ENCODE data around the gene LAPTM5. TPM values are rescaled to one million over a fixed set of nuclear protein-coding genes. Genes with fewer than 3 reads are reported as not detected.

The LAPTM5 gene
- total RNA-seq, 1 donor from 2014 or later = 0.56 TPM

GRCh38 chr1:30684881-30685795 lies 72.4 kb downstream of the LAPTM5 start:
- H3K27ac Mint-ChIP-seq (ENCODE audit: unreplicated experiment) = no peak overlapping the region
- H3K9me3 Mint-ChIP-seq (ENCODE audit: unreplicated experiment) = peaks cover 7% of the 10 kb centered on the region
- TF ChIP-seq CTCF (IDR thresholded peaks at IDR 0.05; ENCODE audit: partially characterized antibody, unreplicated experiment) = no peak
- H3K4me1 Mint-ChIP-seq (ENCODE audit: low read depth, unreplicated experiment) = peaks cover 9% of the 10 kb centered on the region
- no peaks in the 10 kb centered on the region for H3K36me3 Mint-ChIP-seq (ENCODE audit: unreplicated experiment)
- H3K4me3 Mint-ChIP-seq (ENCODE audit: unreplicated experiment) = peak overlapping the region; percentile 80
- DNase-seq = peak; percentile 71
- H3K27me3 Mint-ChIP-seq (ENCODE audit: unreplicated experiment) = peaks cover 14% of the 10 kb centered on the region

- Mint-ChIP-seq H3K27me3 (ENCODE audit: unreplicated experiment) (peaks cover 12% of the 10 kb centered on the region), H3K36me3 (ENCODE audit: unreplicated experiment) (no peaks in the 10 kb centered on the region), H3K4me1 (ENCODE audit: low read depth, unreplicated experiment) (peaks cover 1% of the 10 kb centered on the region), H3K27ac (ENCODE audit: unreplicated experiment) (no peak overlapping the region), H3K4me3 (ENCODE audit: unreplicated experiment) (no peak overlapping the region), H3K9me3 (ENCODE audit: unreplicated experiment) (peaks cover 4% of the 10 kb centered on the region)
- DNase-seq = no peak
- TF ChIP-seq CTCF (IDR thresholded peaks at IDR 0.05; ENCODE audit: partially characterized antibody, unreplicated experiment) = no peak
Measured at GRCh38 chr1:30684259-30684658, 73.3 kb downstream of the LAPTM5 start.

- no peak for DNase-seq
- Mint-ChIP-seq H3K27me3 (ENCODE audit: unreplicated experiment) (peaks cover 12% of the 10 kb centered on the region), H3K4me1 (ENCODE audit: low read depth, unreplicated experiment) (peaks cover 1% of the 10 kb centered on the region)
Measured at GRCh38 chr1:30683699-30684098, 73.9 kb downstream of the LAPTM5 start.

More at GRCh38 chr1:30683699-30684098, 73.9 kb downstream of the LAPTM5 start:
- Mint-ChIP-seq H3K4me3 (ENCODE audit: unreplicated experiment) (no peak overlapping the region), H3K36me3 (ENCODE audit: unreplicated experiment) (peaks cover 3% of the 10 kb centered on the region), H3K9me3 (ENCODE audit: unreplicated experiment) (peaks cover 4% of the 10 kb centered on the region), H3K27ac (ENCODE audit: unreplicated experiment) (no peak overlapping the region)
- TF ChIP-seq CTCF (IDR thresholded peaks at IDR 0.05; ENCODE audit: partially characterized antibody, unreplicated experiment) = no peak

Small RNA genes within 50 kb of the gene (microRNA-seq; reads per million reads assigned to microRNA genes)
- gene MIR4420 (ENCODE audit: unreplicated experiment) = not detected

Other genes with a start within 250 kb of the LAPTM5 start
- 0.22 TPM for gene MATN1, start 34.2 kb downstream of the LAPTM5 start, total RNA-seq (ENCODE audit: unreplicated experiment)
- 41.7 TPM for gene SDC3, start 151.0 kb upstream of the LAPTM5 start, total RNA-seq (ENCODE audit: unreplicated experiment)